Skeletal muscle tissue (tissue), 5 donors: ENCODE data around the gene RPUSD4. TPM values are rescaled to one million over a fixed set of nuclear protein-coding genes. Genes with fewer than 3 reads are reported as not detected.

Experiments
- H3K27ac ChIP-seq: one replicate; pipeline ENCODE4 v1.7.0; 2013; ENCODE audit warnings: mild to moderate bottlenecking, low read depth, low read length, inconsistent platforms
- H3K27me3 ChIP-seq, 3 donors: one replicate each; pipeline ENCODE4 v1.7.0; 2013; ENCODE audit warnings: low read length in 3 of 3; ENCODE audit not compliant: control insufficient read depth in 3 of 3, insufficient read depth in 3 of 3
- H3K36me3 ChIP-seq, 3 donors: one replicate each; pipeline ENCODE4 v1.7.0; 2013; ENCODE audit warnings: low read length in 3 of 3; ENCODE audit not compliant: control insufficient read depth in 3 of 3, insufficient read depth in 3 of 3
- H3K4me1 ChIP-seq, 3 donors: one replicate each; pipeline ENCODE4 v1.7.0; 2013; ENCODE audit warnings: low read length in 3 of 3, mild to moderate bottlenecking in 3 of 3; ENCODE audit not compliant: control insufficient read depth in 3 of 3, insufficient read depth in 3 of 3
- H3K4me3 ChIP-seq, 3 donors: one replicate each; pipeline ENCODE4 v1.7.0; 2013; ENCODE audit warnings: low read length in 3 of 3
- H3K9ac ChIP-seq, 3 donors: one replicate each; pipeline ENCODE4 v1.7.0; 2013; ENCODE audit warnings: low read length in 3 of 3, mild to moderate bottlenecking in 3 of 3, moderate library complexity in 2 of 3, low read depth in 1 of 3
- H3K9me3 ChIP-seq, 3 donors: one replicate each; pipeline ENCODE4 v1.7.0; 2013; ENCODE audit warnings: low read length in 3 of 3; ENCODE audit not compliant: control insufficient read depth in 3 of 3
- small RNA-seq: library from RNA; depleted of rRNA; stranded (forward); fragments of <200 nt; gene quantifications from one replicate; pipeline ENCODE3, GENCODE V24; 2014
- total RNA-seq: library from RNA; depleted of rRNA; stranded (reverse); fragments of >200 nt; gene quantifications from one replicate; pipeline ENCODE4 v1.2.3, GENCODE V29; 2014
- donor health status: Osteomylitis.

Gene RPUSD4
- total RNA-seq, 1 donor from 2014 or later = 57.9 TPM

GRCh38 chr11:126152586-126152985 lies 58.9 kb downstream of the RPUSD4 start:
- Histone ChIP-seq H3K9me3 (peaks cover 0 to 2% (median 0%) of the 10 kb centered on the region in 3 donors), H3K27ac (no peak overlapping the region), H3K4me3 (no peak overlapping the region), H3K9ac (no peak overlapping the region), H3K36me3 (no peaks in the 10 kb centered on the region), H3K27me3 (peaks cover 0 to 11% (median 2%) of the 10 kb centered on the region in 3 donors), H3K4me1 (peaks cover 0 to 5% (median under 1%) of the 10 kb centered on the region in 3 donors)

GRCh38 chr11:126152152-126152551 lies 59.3 kb downstream of the RPUSD4 start:
- H3K4me3 ChIP-seq = no peak overlapping the region
- no peaks in the 10 kb centered on the region for H3K36me3 ChIP-seq
- peaks cover 0 to 2% (median 0%) of the 10 kb centered on the region in 3 donors for H3K9me3 ChIP-seq
- H3K27me3 ChIP-seq = peaks cover 0 to 11% (median 2%) of the 10 kb centered on the region in 3 donors
- peaks cover 0 to 5% (median 4%) of the 10 kb centered on the region in 3 donors for H3K4me1 ChIP-seq
- H3K27ac ChIP-seq = no peak overlapping the region
- no peak overlapping the region for H3K9ac ChIP-seq

Small RNA genes within 50 kb of the gene (small RNA-seq; reads per million reads assigned to genes)
- gene AP001893.2 = not detected
- gene RN7SL351P = not detected
- not detected for gene RNU4-86P

Other genes with a start within 250 kb of the RPUSD4 start
- 28.7 TPM for gene CDON, start 148.8 kb downstream of the RPUSD4 start, total RNA-seq
- 14.1 TPM for gene FAM118B, start 132 bp upstream of the RPUSD4 start, total RNA-seq
- 20.9 TPM for gene SRPRA, start 57.2 kb upstream of the RPUSD4 start, total RNA-seq
- gene FOXRED1, start 57.5 kb upstream of the RPUSD4 start, total RNA-seq = 12.5 TPM
- 3.1 TPM for gene TIRAP, start 71.4 kb upstream of the RPUSD4 start, total RNA-seq
- 8.4 TPM for gene DCPS, start 92.4 kb upstream of the RPUSD4 start, total RNA-seq
- gene ST3GAL4, start 144.0 kb upstream of the RPUSD4 start, total RNA-seq = 20.9 TPM